Esophagus muscularis mucosa (tissue), 4 donors: ENCODE data around the gene SLC10A7. TPM values are rescaled to one million over a fixed set of nuclear protein-coding genes. Genes with fewer than 3 reads are reported as not detected.

Experiments used
- DNase-seq: peaks from one replicate; pipeline ENCODE4 v3.0.0-alpha.2; 2017; ENCODE audit errors: extremely low spot score
- H3K27ac ChIP-seq, 4 donors: fragments of 200-600 bp; sonication (generic); replicated peaks in 1 of 4; 1 replicate in 3 of 4; 2 replicates in 1 of 4; pipeline ENCODE4 v1.5.1; 2016 to 2019; ENCODE audit warnings: mild to moderate bottlenecking in 1 of 4
- H3K27me3 ChIP-seq, 4 donors: fragments of 200-600 bp; sonication (generic); one replicate each; pipeline versions ENCODE4 v1.5.1 to v1.6.0; 2016 to 2019
- H3K36me3 ChIP-seq, 4 donors: fragments of 200-600 bp; sonication (generic); one replicate each; pipeline ENCODE4 v1.5.1; 2016 to 2019
- H3K4me1 ChIP-seq, 4 donors: fragments of 200-600 bp; sonication (generic); one replicate each; pipeline ENCODE4 v1.5.1; 2016 to 2019
- H3K4me3 ChIP-seq, 4 donors: fragments of 200-600 bp; sonication (generic); 1 replicate in 2 of 4; 2 replicates in 2 of 4; pipeline ENCODE4 v1.5.1; 2016 to 2019; ENCODE audit warnings: mild to moderate bottlenecking in 4 of 4, moderate library complexity in 1 of 4
- H3K9me3 ChIP-seq, 4 donors: fragments of 200-600 bp; sonication (generic); 1 replicate in 3 of 4; 2 replicates in 1 of 4; pipeline ENCODE4 v1.5.1; 2016 to 2019
- EP300 ChIP-seq: sonication (generic); formaldehyde crosslinking; IDR thresholded peaks from one replicate; pipeline ENCODE4 v1.6.1; 2017; ENCODE audit warnings: antibody characterized with exemption
- POLR2A ChIP-seq: fragments of 450-650 bp; IDR thresholded peaks from one replicate; pipeline ENCODE4 v1.6.1; 2017; ENCODE audit warnings: antibody characterized with exemption, moderate library complexity, mild to moderate bottlenecking, low read depth
- POLR2AphosphoS5 ChIP-seq, 2 donors: sonication (generic); formaldehyde crosslinking; IDR thresholded peaks; one replicate each; pipeline ENCODE4 v1.6.1; 2017; ENCODE audit warnings: antibody characterized with exemption in 2 of 2
- WGBS: methylation state at CpG from one replicate; pipeline ENCODE4 v1.1.5; 2018; 5-methylcytosine and 5-hydroxymethylcytosine counted together
- intact Hi-C: fragments of 100-400 bp; cut with DNase I; formaldehyde crosslinking; loops from one replicate; pipeline ENCODE4 v1.15.1; 2023
- total RNA-seq, 4 donors: library from RNA; depleted of rRNA; stranded (reverse); fragments of >200 nt; gene quantifications; one replicate each; pipeline versions ENCODE4 v1.1.0 to v1.2.1, GENCODE V29; 2016
- TF ChIP-seq, protein P1 (sequence below), 3 experiments: fragments of 200-600 bp in 2 of 3; fragments of 450-650 bp in 1 of 3; sonication (generic) in 2 of 3; IDR thresholded peaks; one replicate each; pipeline ENCODE4 v1.5.1; 2017 to 2019; ENCODE audit warnings: antibody characterized with exemption in 3 of 3, mild to moderate bottlenecking in 2 of 3, moderate library complexity in 1 of 3

SLC10A7 gene
- total RNA-seq, 4 donors from 2014 or later = 3.3 to 6.2 (median 5.7) TPM

DNA sequence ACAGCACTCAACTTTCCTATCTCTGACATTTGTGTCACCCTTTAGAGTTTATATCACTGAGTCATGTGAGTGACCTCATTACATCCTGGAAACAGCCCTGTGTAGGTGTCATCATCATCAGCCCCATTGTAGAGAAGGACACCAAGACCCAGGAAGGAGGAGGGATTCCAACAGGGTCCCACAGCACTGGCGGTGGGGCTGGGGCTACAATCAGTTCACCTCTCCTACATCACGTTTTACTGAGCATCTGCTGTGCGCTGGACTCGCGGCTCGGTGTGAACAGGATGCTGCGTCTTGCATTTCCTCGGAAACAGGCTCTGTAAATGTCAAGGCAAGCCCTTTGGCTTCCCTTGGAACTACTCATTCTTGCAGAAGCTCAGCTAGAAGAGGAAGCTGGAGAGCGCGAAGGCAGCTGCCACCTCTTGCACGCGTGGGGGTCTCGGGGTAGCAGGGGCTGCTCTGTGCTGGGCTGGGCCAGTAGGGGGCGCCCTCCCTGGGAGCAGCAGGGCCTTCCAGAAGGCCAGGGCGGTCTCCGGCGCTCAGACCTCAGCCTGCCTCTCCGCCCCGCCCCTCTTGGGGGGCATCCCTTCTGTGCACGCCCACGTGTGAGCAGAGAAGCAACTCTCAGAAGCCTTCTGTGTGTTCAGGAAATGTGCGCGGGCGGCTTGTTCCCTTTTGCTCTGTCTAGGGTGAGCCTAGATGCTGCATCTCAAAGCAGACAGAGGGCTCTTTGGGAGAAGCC is 278.4 kb downstream of the SLC10A7 start:
- 65% methylated on average over 13 of the region's 24 CpGs for WGBS
- peak; percentile 68 for DNase-seq
- Histone ChIP-seq H3K4me1 (peaks cover 33 to 60% (median 53%) of the 10 kb centered on the region in 4 donors), H3K9me3 (no peaks in the 10 kb centered on the region), H3K27ac (peak overlapping the region in 3 of 4 donors; percentile 68 to 80 (median 79)), H3K4me3 (no peak overlapping the region), H3K27me3 (no peaks in the 10 kb centered on the region), H3K36me3 (no peaks in the 10 kb centered on the region)
- TF ChIP-seq POLR2AphosphoS5 (IDR thresholded peaks at IDR 0.05) = no peak
- TF ChIP-seq POLR2A = no peak
- TF ChIP-seq, protein P1, sequence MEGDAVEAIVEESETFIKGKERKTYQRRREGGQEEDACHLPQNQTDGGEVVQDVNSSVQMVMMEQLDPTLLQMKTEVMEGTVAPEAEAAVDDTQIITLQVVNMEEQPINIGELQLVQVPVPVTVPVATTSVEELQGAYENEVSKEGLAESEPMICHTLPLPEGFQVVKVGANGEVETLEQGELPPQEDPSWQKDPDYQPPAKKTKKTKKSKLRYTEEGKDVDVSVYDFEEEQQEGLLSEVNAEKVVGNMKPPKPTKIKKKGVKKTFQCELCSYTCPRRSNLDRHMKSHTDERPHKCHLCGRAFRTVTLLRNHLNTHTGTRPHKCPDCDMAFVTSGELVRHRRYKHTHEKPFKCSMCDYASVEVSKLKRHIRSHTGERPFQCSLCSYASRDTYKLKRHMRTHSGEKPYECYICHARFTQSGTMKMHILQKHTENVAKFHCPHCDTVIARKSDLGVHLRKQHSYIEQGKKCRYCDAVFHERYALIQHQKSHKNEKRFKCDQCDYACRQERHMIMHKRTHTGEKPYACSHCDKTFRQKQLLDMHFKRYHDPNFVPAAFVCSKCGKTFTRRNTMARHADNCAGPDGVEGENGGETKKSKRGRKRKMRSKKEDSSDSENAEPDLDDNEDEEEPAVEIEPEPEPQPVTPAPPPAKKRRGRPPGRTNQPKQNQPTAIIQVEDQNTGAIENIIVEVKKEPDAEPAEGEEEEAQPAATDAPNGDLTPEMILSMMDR (IDR thresholded peaks at IDR 0.05) = peak in 1 of 3 experiments; percentile 25
- intact Hi-C loops = no loop called here

DNA sequence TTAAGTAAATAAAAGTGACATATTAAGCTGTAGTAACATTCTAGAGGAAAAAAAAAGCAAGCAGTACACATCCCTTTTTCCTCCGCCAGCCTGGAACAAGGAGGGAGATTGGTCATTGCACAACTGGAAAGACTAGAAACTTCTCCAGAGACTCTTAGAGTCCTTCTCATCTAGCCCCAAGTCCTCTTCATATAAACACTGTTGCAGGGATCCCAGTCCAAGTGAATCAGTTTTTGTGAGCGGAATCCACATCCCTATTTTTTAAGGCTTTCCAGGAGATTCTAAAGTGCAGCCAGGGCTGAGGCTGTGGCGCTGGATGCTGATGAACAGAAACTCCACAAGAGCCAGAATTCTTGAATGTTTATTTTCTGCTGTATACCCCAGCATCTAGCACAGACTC is 283.6 kb downstream of the SLC10A7 start:
- TF ChIP-seq POLR2A = no peak
- TF ChIP-seq, protein P1 (IDR thresholded peaks at IDR 0.05) = no peak
- no peak for TF ChIP-seq EP300
- no peak for TF ChIP-seq POLR2AphosphoS5 (IDR thresholded peaks at IDR 0.05)
- WGBS = 69% methylated on average over 3 of the region's 3 CpGs

DNA sequence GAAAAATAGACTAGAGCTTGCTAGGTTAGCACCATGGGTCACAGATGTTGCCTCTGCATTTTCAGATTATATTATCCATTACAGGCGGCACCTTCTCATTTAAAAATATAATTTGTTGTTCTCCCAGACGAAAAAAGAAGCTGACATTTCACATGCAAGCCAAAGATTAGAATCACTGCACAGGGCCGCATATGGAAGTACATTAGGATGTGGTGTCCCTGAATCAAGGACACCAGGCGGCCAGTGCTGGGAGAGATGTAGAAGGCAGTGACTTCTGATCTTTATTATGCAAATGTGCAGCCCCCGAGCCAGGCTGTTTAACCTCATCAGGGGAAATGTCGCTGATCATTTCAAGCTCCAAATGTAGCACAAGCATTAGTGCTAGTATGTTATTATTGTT is 284.6 kb downstream of the SLC10A7 start:
- no peak overlapping the region for H3K4me3 ChIP-seq
- H3K9me3 ChIP-seq = peaks cover 0 to 4% (median 2%) of the 10 kb centered on the region in 4 donors
- H3K36me3 ChIP-seq = no peaks in the 10 kb centered on the region
- no peak for TF ChIP-seq POLR2AphosphoS5 (IDR thresholded peaks at IDR 0.05)
- no peak for TF ChIP-seq EP300
- no peak for TF ChIP-seq POLR2A
- TF ChIP-seq, protein P1 (IDR thresholded peaks at IDR 0.05) = no peak
- DNase-seq = peak; percentile 72
- WGBS = 93% methylated on average over 6 of the region's 6 CpGs
- no peaks in the 10 kb centered on the region for H3K27me3 ChIP-seq
- peaks cover 15 to 32% (median 23%) of the 10 kb centered on the region in 4 donors for H3K4me1 ChIP-seq
- no peak overlapping the region for H3K27ac ChIP-seq
- intact Hi-C loops = no loop called here

More for the DNA sequence above, 283.6 kb downstream of the SLC10A7 start:
- peaks cover 25 to 42% (median 32%) of the 10 kb centered on the region in 4 donors for H3K4me1 ChIP-seq
- no peaks in the 10 kb centered on the region for H3K27me3 ChIP-seq
- H3K36me3 ChIP-seq = no peaks in the 10 kb centered on the region
- no peak for DNase-seq
- no peaks in the 10 kb centered on the region for H3K9me3 ChIP-seq
- no peak overlapping the region for H3K4me3 ChIP-seq
- no peak overlapping the region for H3K27ac ChIP-seq
- intact Hi-C loops = no loop called here

DNA sequence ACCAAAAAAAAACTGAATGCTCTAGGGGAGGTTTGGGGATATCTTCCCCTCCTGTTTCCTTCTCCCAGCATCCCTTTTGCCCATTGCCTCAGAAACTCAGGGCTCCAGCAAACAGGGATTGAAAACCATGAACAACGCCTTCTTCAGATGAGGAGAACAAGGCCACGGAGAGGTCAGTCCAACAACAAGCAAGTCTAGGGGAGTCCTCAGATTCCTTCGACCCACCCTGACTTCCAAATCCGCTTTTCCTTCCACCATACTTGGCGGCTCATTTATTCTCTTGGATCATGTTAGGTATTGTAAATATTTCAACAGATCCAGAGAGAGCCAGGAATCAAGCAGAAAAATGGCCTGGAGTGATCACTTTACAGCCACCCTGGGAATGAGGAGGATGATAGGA is 285.5 kb downstream of the SLC10A7 start:
- no peaks in the 10 kb centered on the region for H3K27me3 ChIP-seq
- 62% methylated on average over 5 of the region's 5 CpGs for WGBS
- H3K4me1 ChIP-seq = peaks cover 6 to 23% (median 15%) of the 10 kb centered on the region in 4 donors
- H3K36me3 ChIP-seq = no peaks in the 10 kb centered on the region
- TF ChIP-seq, protein P1 (IDR thresholded peaks at IDR 0.05) = no peak
- TF ChIP-seq EP300 (no peak), POLR2A (no peak), POLR2AphosphoS5 (IDR thresholded peaks at IDR 0.05) (no peak)
- H3K9me3 ChIP-seq = peaks cover 0 to 10% (median 4%) of the 10 kb centered on the region in 4 donors
- intact Hi-C loops = no loop called here
- DNase-seq = peak; percentile 86
- peak overlapping the region in 1 of 4 donors; percentile 46 for H3K27ac ChIP-seq
- no peak overlapping the region for H3K4me3 ChIP-seq
